ENCODE measurements around the gene PCDHGA10. TPM values are rescaled to one million over a fixed set of nuclear protein-coding genes. Genes with fewer than 3 reads are reported as not detected.
"Not testable (repeated sequence)": the region's sequence is repeated elsewhere in the genome, so short reads cannot be mapped to it uniquely, and the experiment has no call there.

PCDHGA10 gene
- total RNA-seq, 2 experiments from 2014 or later = 3.9 to 4.9 TPM

DNA sequence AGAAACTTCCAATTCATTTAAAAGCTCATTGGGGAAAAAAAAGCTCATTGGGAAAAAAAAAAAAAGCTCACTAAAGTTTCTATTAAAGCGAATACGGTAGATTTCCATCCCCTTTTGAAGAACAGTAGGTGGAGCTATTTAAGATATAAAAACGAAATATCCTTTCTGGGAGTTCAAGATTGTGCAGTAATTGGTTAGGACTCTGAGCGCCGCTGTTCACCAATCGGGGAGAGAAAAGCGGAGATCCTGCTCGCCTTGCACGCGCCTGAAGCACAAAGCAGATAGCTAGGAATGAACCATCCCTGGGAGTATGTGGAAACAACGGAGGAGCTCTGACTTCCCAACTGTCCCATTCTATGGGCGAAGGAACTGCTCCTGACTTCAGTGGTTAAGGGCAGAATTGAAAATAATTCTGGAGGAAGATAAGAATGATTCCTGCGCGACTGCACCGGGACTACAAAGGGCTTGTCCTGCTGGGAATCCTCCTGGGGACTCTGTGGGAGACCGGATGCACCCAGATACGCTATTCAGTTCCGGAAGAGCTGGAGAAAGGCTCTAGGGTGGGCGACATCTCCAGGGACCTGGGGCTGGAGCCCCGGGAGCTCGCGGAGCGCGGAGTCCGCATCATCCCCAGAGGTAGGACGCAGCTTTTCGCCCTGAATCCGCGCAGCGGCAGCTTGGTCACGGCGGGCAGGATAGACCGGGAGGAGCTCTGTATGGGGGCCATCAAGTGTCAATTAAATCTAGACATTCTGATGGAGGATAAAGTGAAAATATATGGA is 17.7 kb downstream of the PCDHGA10 start, which contains the start of gene PCDHGA12:
Gene PCDHGA12 (plus strand): TSS at position 176 of the 782 bp plus-strand sequence. CDS start 253 bp downstream, at position 429.
- no peak for TF ChIP-seq EZH2phosphoT487 (IDR thresholded peaks at IDR 0.05; ENCODE audit: borderline replicate concordance, low read depth, low read length)
- TF ChIP-seq, protein P1, sequence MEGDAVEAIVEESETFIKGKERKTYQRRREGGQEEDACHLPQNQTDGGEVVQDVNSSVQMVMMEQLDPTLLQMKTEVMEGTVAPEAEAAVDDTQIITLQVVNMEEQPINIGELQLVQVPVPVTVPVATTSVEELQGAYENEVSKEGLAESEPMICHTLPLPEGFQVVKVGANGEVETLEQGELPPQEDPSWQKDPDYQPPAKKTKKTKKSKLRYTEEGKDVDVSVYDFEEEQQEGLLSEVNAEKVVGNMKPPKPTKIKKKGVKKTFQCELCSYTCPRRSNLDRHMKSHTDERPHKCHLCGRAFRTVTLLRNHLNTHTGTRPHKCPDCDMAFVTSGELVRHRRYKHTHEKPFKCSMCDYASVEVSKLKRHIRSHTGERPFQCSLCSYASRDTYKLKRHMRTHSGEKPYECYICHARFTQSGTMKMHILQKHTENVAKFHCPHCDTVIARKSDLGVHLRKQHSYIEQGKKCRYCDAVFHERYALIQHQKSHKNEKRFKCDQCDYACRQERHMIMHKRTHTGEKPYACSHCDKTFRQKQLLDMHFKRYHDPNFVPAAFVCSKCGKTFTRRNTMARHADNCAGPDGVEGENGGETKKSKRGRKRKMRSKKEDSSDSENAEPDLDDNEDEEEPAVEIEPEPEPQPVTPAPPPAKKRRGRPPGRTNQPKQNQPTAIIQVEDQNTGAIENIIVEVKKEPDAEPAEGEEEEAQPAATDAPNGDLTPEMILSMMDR (conservative IDR thresholded peaks at IDR 0.05; ENCODE audit: low read length) = peak; percentile 85
- Histone ChIP-seq H3K9me3 (ENCODE audit: low read length) (no peaks in the 10 kb centered on the region), H3K4me2 (ENCODE audit: low read length) (peak within 1 kb of the TSS; percentile 20; the same call in 1 of the 2 replicates), H3K27ac (ENCODE audit: low read depth, low read length, poor library complexity, severe bottlenecking) (no peak within 1 kb of the TSS), H4K20me1 (ENCODE audit: insufficient read depth, low read length) (no peaks in the 10 kb centered on the region), H3K4me1 (ENCODE audit: insufficient read depth, low read length, poor library complexity, severe bottlenecking) (no peaks in the 10 kb centered on the region), H3K79me2 (ENCODE audit: insufficient read depth, low read depth, low read length) (no peaks in the 10 kb centered on the region), H2AFZ (ENCODE audit: low read length) (no peak within 1 kb of the TSS), H3K36me3 (ENCODE audit: insufficient read depth, low read length) (no peaks in the 10 kb centered on the region), H3K4me3 (ENCODE audit: low read depth, low read length, poor library complexity, severe bottlenecking) (no peak within 1 kb of the TSS), H3K9me2 (ENCODE audit: insufficient read depth, low read length) (no peaks in the 10 kb centered on the region)
- peak; percentile 76 for DNase-seq (ENCODE audit: low spot score)
- POLR2A ChIA-PET = interaction anchor here (0.6 to 1.6 kb wide), 7 partner anchors 9 to 100 kb away, joined by 3 to 6 read pairs (median 3); partner anchors contain the start of gene PCDHGA11
- intact Hi-C loops (cut with micrococcal nuclease; ENCODE audit: unreplicated experiment) = no loop called here
- BruUV-seq (replicated peaks) = no TSS peak
- CTCF ChIA-PET (ENCODE audit: unreplicated experiment) = interaction anchor here (0.6 to 1.9 kb wide), 11 partner anchors 9 to 133 kb away, joined by 3 to 10 read pairs (median 3); partner anchors contain the start of gene PCDHGB7

DNA sequence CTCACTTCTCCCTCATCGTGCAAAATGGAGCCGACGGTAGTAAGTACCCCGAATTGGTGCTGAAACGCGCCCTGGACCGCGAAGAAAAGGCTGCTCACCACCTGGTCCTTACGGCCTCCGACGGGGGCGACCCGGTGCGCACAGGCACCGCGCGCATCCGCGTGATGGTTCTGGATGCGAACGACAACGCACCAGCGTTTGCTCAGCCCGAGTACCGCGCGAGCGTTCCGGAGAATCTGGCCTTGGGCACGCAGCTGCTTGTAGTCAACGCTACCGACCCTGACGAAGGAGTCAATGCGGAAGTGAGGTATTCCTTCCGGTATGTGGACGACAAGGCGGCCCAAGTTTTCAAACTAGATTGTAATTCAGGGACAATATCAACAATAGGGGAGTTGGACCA is 18.5 kb downstream of the PCDHGA10 start:
- ChIA-PET CTCF (ENCODE audit: unreplicated experiment) (interaction anchor here (0.6 to 1.9 kb wide), 3 partner anchors 40 to 82 kb away, joined by 3 to 10 read pairs (median 3); no protein-coding TSS in a partner anchor), POLR2A (interaction anchor here (1.2 kb wide), 1 partner anchor 10 kb away, joined by 3 read pairs; the partner anchor contains the start of gene PCDHGA11)
- DNase-seq (ENCODE audit: low spot score) = no peak
- no peaks in the 10 kb centered on the region for H3K79me2 ChIP-seq (ENCODE audit: insufficient read depth, low read depth, low read length)
- H3K4me2 ChIP-seq (ENCODE audit: low read length) = no peak overlapping the region; the same call in 1 of the 2 replicates
- H3K27ac ChIP-seq (ENCODE audit: low read depth, low read length, poor library complexity, severe bottlenecking) = no peak overlapping the region
- H2AFZ ChIP-seq (ENCODE audit: low read length) = no peak overlapping the region
- no peaks in the 10 kb centered on the region for H3K36me3 ChIP-seq (ENCODE audit: insufficient read depth, low read length)
- H3K9me3 ChIP-seq (ENCODE audit: low read length) = no peaks in the 10 kb centered on the region
- H3K4me1 ChIP-seq (ENCODE audit: insufficient read depth, low read length, poor library complexity, severe bottlenecking) = no peaks in the 10 kb centered on the region
- H3K4me3 ChIP-seq (ENCODE audit: low read depth, low read length, poor library complexity, severe bottlenecking) = no peak overlapping the region
- intact Hi-C loops (cut with micrococcal nuclease; ENCODE audit: unreplicated experiment) = no loop called here
- BruUV-seq (replicated peaks) = no TSS peak
- TF ChIP-seq, protein P1 (conservative IDR thresholded peaks at IDR 0.05; ENCODE audit: low read length) = no peak
- no peak for TF ChIP-seq EZH2phosphoT487 (IDR thresholded peaks at IDR 0.05; ENCODE audit: borderline replicate concordance, low read depth, low read length)
- no peaks in the 10 kb centered on the region for H4K20me1 ChIP-seq (ENCODE audit: insufficient read depth, low read length)
- no peaks in the 10 kb centered on the region for H3K9me2 ChIP-seq (ENCODE audit: insufficient read depth, low read length)

DNA sequence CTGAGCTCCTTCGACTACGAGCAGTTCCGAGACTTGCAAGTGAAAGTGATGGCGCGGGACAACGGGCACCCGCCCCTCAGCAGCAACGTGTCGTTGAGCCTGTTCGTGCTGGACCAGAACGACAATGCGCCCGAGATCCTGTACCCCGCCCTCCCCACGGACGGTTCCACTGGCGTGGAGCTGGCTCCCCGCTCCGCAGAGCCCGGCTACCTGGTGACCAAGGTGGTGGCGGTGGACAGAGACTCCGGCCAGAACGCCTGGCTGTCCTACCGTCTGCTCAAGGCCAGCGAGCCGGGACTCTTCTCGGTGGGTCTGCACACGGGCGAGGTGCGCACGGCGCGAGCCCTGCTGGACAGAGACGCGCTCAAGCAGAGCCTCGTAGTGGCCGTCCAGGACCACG is 19.5 kb downstream of the PCDHGA10 start:
- H3K27ac ChIP-seq (ENCODE audit: low read depth, low read length, poor library complexity, severe bottlenecking); H3K9me3 ChIP-seq (ENCODE audit: low read length); POLR2A ChIA-PET; intact Hi-C loops (cut with micrococcal nuclease; ENCODE audit: unreplicated experiment); DNase-seq (ENCODE audit: low spot score); H3K9me2 ChIP-seq (ENCODE audit: insufficient read depth, low read length); H2AFZ ChIP-seq (ENCODE audit: low read length); H3K4me2 ChIP-seq (ENCODE audit: low read length); H3K79me2 ChIP-seq (ENCODE audit: insufficient read depth, low read depth, low read length); H3K36me3 ChIP-seq (ENCODE audit: insufficient read depth, low read length); H3K4me1 ChIP-seq (ENCODE audit: insufficient read depth, low read length, poor library complexity, severe bottlenecking); BruUV-seq (replicated peaks); H4K20me1 ChIP-seq (ENCODE audit: insufficient read depth, low read length); CTCF ChIA-PET (ENCODE audit: unreplicated experiment); H3K4me3 ChIP-seq (ENCODE audit: low read depth, low read length, poor library complexity, severe bottlenecking): not testable (repeated sequence)

DNA sequence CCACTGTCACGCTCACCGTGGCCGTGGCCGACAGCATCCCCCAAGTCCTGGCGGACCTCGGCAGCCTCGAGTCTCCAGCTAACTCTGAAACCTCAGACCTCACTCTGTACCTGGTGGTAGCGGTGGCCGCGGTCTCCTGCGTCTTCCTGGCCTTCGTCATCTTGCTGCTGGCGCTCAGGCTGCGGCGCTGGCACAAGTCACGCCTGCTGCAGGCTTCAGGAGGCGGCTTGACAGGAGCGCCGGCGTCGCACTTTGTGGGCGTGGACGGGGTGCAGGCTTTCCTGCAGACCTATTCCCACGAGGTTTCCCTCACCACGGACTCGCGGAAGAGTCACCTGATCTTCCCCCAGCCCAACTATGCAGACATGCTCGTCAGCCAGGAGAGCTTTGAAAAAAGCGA is 19.9 kb downstream of the PCDHGA10 start:
- H3K4me3 ChIP-seq (ENCODE audit: low read depth, low read length, poor library complexity, severe bottlenecking); POLR2A ChIA-PET; H3K27ac ChIP-seq (ENCODE audit: low read depth, low read length, poor library complexity, severe bottlenecking); H3K36me3 ChIP-seq (ENCODE audit: insufficient read depth, low read length); H3K9me2 ChIP-seq (ENCODE audit: insufficient read depth, low read length); H3K4me2 ChIP-seq (ENCODE audit: low read length); BruUV-seq (replicated peaks); H3K79me2 ChIP-seq (ENCODE audit: insufficient read depth, low read depth, low read length); CTCF ChIA-PET (ENCODE audit: unreplicated experiment); H4K20me1 ChIP-seq (ENCODE audit: insufficient read depth, low read length); DNase-seq (ENCODE audit: low spot score); intact Hi-C loops (cut with micrococcal nuclease; ENCODE audit: unreplicated experiment); H2AFZ ChIP-seq (ENCODE audit: low read length); H3K4me1 ChIP-seq (ENCODE audit: insufficient read depth, low read length, poor library complexity, severe bottlenecking); H3K9me3 ChIP-seq (ENCODE audit: low read length): not testable (repeated sequence)

All from OCI-LY7 (cell line).